Calu3 (cell line): ENCODE data around the gene SLC24A2. TPM values are rescaled to one million over a fixed set of nuclear protein-coding genes. Genes with fewer than 3 reads are reported as not detected.

Source experiments
- BruUV-seq: library from RNA; stranded (reverse); fragments of 400-500 nt; replicated peaks from 2 replicates; lab custom pipeline; 2021; lab: Mats Ljungman, UMichigan
- CTCF ChIA-PET: fragments of 300-600 bp; sonication (Branson Sonifier 250); formaldehyde crosslinking; loops from one replicate; lab custom pipeline; 2022; ENCODE audit warnings: antibody characterized with exemption; lab: Charles Lee
- DNase-seq: peaks from one replicate; pipeline ENCODE4 v3.0.0; 2022
- H3K27ac Mint-ChIP-seq: one replicate; pipeline ENCODE4 v1.8.0; 2022; ENCODE audit warnings: mixed read lengths; ENCODE audit not compliant: unreplicated experiment
- H3K27me3 Mint-ChIP-seq: one replicate; pipeline ENCODE4 v1.8.0; 2022; ENCODE audit warnings: mixed read lengths; ENCODE audit not compliant: unreplicated experiment
- H3K36me3 Mint-ChIP-seq: one replicate; pipeline ENCODE4 v1.8.0; 2022; ENCODE audit warnings: mild to moderate bottlenecking, moderate library complexity, mixed read lengths; ENCODE audit not compliant: insufficient read depth, unreplicated experiment
- H3K4me1 Mint-ChIP-seq: one replicate; pipeline ENCODE4 v1.8.0; 2022; ENCODE audit warnings: mild to moderate bottlenecking, low read depth, mixed read lengths; ENCODE audit not compliant: unreplicated experiment
- H3K4me3 Mint-ChIP-seq: one replicate; pipeline ENCODE4 v1.8.0; 2022; ENCODE audit warnings: mild to moderate bottlenecking, low read depth, moderate library complexity, mixed read lengths; ENCODE audit not compliant: unreplicated experiment
- H3K9me3 Mint-ChIP-seq: one replicate; pipeline ENCODE4 v1.8.0; 2022; ENCODE audit warnings: low read depth, mixed read lengths; ENCODE audit not compliant: unreplicated experiment
- intact Hi-C: fragments of 100-400 bp; cut with micrococcal nuclease; formaldehyde crosslinking; loops from one replicate; pipeline ENCODE4 v1.10.0; 2022; ENCODE audit not compliant: unreplicated experiment
- total RNA-seq: library from RNA; stranded (reverse); gene quantifications from 2 replicates; pipeline ENCODE4 v1.2.3, GENCODE V29; 2022
- TF ChIP-seq, protein P1 (sequence below): fragments of 200-600 bp; IDR thresholded peaks from one replicate; pipeline ENCODE4 v1.8.0; 2022; ENCODE audit warnings: antibody characterized with exemption; ENCODE audit not compliant: unreplicated experiment

SLC24A2 gene
- total RNA-seq, 1 experiment from 2014 or later = not detected

DNA sequence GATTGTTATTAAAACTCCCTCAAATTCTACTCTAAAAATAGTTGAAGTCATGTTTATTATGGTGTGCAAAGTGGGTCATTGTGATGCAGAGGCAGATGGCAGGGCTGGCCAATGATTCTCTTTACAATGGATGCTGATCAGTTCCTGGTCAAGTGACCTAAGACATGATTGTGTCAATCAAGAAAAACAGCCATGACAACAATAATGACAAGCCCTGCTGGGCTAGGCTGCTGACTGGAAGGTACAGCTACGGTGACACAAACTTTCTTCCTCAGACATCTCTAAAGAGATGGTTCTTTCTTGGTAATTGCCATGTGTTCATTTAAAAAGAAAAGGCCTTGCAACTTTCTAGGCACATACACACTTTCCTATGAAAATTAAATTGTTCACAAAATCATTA, 3.6 kb downstream of the SLC24A2 start:
- Mint-ChIP-seq H3K27ac (no peak overlapping the region), H3K27me3 (no peaks in the 10 kb centered on the region), H3K9me3 (no peaks in the 10 kb centered on the region), H3K4me1 (no peaks in the 10 kb centered on the region), H3K36me3 (no peaks in the 10 kb centered on the region), H3K4me3 (no peak overlapping the region)
- BruUV-seq = no TSS peak
- TF ChIP-seq, protein P1, sequence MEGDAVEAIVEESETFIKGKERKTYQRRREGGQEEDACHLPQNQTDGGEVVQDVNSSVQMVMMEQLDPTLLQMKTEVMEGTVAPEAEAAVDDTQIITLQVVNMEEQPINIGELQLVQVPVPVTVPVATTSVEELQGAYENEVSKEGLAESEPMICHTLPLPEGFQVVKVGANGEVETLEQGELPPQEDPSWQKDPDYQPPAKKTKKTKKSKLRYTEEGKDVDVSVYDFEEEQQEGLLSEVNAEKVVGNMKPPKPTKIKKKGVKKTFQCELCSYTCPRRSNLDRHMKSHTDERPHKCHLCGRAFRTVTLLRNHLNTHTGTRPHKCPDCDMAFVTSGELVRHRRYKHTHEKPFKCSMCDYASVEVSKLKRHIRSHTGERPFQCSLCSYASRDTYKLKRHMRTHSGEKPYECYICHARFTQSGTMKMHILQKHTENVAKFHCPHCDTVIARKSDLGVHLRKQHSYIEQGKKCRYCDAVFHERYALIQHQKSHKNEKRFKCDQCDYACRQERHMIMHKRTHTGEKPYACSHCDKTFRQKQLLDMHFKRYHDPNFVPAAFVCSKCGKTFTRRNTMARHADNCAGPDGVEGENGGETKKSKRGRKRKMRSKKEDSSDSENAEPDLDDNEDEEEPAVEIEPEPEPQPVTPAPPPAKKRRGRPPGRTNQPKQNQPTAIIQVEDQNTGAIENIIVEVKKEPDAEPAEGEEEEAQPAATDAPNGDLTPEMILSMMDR = no peak
- no peak for DNase-seq
- intact Hi-C loops = no loop called here
- CTCF ChIA-PET = no interaction called here

DNA sequence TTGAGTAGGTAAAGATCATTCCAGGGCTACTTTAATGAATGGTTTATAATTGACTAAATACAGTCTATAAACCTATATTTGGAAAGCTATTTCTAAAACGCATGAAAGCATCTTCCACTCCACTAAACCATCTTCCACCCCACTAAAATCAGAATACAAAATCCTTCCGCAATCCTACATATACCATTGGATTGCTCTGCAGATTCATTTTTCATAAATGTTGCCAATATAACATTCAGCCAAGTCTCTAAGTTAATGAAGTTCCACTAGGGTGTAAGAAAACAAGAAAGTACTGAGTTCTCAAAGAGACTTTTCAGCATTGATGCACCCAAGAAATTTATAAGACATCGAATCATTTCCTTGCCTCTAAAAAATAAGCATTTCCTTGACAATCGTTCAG, 4.7 kb downstream of the SLC24A2 start:
- no TSS peak for BruUV-seq
- intact Hi-C loops = no loop called here
- Mint-ChIP-seq H3K36me3 (no peaks in the 10 kb centered on the region), H3K27me3 (no peaks in the 10 kb centered on the region), H3K9me3 (no peaks in the 10 kb centered on the region), H3K4me1 (no peaks in the 10 kb centered on the region), H3K4me3 (no peak overlapping the region), H3K27ac (no peak overlapping the region)
- CTCF ChIA-PET = no interaction called here
- no peak for DNase-seq
- TF ChIP-seq, protein P1 = no peak

DNA sequence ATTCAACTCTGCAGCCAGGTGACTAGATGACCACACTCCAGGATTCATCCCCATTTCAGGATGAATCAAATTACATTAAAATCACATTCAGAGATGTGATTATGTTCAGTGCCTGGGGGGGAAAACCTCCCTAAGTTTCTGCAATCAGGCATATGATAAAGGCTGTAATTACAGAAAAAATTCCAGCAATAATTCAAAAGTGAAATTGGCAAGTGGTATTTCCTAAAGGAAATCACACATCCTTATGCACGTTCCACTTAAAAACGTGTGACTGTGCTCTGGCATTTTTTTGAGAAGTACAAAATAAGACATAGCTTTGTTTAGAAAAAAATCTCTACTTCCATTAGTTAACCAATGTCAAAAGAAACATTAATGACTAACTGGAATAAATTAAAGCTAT, 5.3 kb downstream of the SLC24A2 start:
- no peak for DNase-seq
- Mint-ChIP-seq H3K27ac (no peak overlapping the region), H3K4me3 (no peak overlapping the region), H3K36me3 (no peaks in the 10 kb centered on the region), H3K9me3 (no peaks in the 10 kb centered on the region), H3K27me3 (no peaks in the 10 kb centered on the region), H3K4me1 (no peaks in the 10 kb centered on the region)
- CTCF ChIA-PET = no interaction called here
- no TSS peak for BruUV-seq
- intact Hi-C loops = no loop called here
- TF ChIP-seq, protein P1 = no peak

DNA sequence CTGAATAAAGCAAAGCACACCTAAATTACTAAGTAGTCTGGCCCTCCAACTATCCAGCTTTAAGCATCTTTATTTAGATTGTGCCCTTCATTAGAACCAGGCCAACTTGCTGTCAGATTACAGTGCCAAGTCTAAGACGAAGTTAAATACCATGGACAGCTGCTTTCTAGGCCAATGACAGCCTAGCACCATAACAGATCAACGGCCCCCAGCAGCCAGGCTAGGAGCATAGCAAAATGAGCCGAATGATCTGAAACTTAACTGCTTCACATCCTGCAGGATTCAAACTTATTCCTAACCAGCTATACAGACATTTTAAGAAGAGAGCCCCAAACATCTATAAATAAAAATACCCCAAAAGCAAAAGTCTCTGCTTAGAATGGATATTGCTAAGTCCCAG, 6.8 kb downstream of the SLC24A2 start:
- no TSS peak for BruUV-seq
- CTCF ChIA-PET = no interaction called here
- no peaks in the 10 kb centered on the region for H3K9me3 Mint-ChIP-seq
- no peaks in the 10 kb centered on the region for H3K36me3 Mint-ChIP-seq
- H3K27ac Mint-ChIP-seq = no peak overlapping the region
- H3K4me3 Mint-ChIP-seq = no peak overlapping the region
- H3K4me1 Mint-ChIP-seq = no peaks in the 10 kb centered on the region
- no peaks in the 10 kb centered on the region for H3K27me3 Mint-ChIP-seq
- intact Hi-C loops = no loop called here
- TF ChIP-seq, protein P1 = no peak
- no peak for DNase-seq

DNA sequence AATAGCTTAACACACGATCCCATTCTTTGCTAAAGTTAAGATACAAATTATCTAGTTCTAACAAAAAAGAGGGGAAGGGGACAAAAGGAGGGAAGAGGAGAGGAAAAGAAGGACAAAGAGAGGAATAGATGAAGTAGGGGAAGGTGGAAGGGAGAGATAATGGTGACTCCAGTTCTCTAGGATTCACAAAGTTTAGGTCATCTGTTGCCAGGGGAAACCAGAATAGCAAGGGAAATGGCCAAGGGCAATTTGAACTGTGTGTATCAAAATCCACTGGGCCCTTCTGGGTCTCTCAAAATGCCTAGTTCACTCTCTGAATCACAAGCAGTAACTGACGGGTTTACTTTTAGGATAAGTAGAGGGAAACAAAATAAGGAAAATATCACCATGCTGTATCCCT, 7.6 kb downstream of the SLC24A2 start:
- no peaks in the 10 kb centered on the region for H3K36me3 Mint-ChIP-seq
- TF ChIP-seq, protein P1 = no peak
- no TSS peak for BruUV-seq
- H3K4me3 Mint-ChIP-seq = no peak overlapping the region
- H3K27me3 Mint-ChIP-seq = no peaks in the 10 kb centered on the region
- intact Hi-C loops = no loop called here
- DNase-seq = no peak
- H3K4me1 Mint-ChIP-seq = no peaks in the 10 kb centered on the region
- no peaks in the 10 kb centered on the region for H3K9me3 Mint-ChIP-seq
- H3K27ac Mint-ChIP-seq = no peak overlapping the region
- CTCF ChIA-PET = no interaction called here
